Measurements from ENCODE around the gene UNCX.

DNA sequence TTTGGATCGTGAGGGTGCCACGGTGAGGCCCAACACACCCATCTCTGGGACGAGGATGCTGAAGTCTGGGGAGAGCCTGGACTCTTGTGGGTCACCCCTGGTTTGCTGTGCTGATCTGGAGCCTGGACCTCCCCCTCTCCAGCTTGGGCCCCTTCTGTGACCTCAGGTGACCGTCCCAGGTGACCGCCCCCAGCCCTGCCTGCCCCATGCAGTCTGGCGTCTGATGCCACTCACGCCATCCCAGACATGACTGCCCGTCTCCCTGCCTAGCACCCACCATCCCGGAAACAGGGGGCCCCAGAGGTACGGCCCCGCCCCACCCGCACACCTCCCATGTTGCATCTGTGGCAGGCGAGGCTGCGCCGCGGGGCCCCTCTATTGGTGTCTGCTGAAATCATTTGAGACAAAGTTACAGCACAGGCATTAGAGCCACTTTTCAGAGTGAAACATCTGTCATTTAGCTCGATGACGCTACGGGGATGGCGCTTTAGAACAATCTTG lies 21.1 kb downstream of the UNCX start:
- TF ChIP-seq, protein P1, sequence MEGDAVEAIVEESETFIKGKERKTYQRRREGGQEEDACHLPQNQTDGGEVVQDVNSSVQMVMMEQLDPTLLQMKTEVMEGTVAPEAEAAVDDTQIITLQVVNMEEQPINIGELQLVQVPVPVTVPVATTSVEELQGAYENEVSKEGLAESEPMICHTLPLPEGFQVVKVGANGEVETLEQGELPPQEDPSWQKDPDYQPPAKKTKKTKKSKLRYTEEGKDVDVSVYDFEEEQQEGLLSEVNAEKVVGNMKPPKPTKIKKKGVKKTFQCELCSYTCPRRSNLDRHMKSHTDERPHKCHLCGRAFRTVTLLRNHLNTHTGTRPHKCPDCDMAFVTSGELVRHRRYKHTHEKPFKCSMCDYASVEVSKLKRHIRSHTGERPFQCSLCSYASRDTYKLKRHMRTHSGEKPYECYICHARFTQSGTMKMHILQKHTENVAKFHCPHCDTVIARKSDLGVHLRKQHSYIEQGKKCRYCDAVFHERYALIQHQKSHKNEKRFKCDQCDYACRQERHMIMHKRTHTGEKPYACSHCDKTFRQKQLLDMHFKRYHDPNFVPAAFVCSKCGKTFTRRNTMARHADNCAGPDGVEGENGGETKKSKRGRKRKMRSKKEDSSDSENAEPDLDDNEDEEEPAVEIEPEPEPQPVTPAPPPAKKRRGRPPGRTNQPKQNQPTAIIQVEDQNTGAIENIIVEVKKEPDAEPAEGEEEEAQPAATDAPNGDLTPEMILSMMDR (IDR thresholded peaks at IDR 0.05), result no peak
- TF ChIP-seq POLR2A (IDR thresholded peaks at IDR 0.05), result no peak
